ENCODE measurements around the gene RASSF8.

RASSF8 gene

GRCh38 chr12:26113181-26113654 is 154.7 kb downstream of the RASSF8 start:
- peak; percentile 32 for DNase-seq
- in situ Hi-C loops (cut with HindIII; ENCODE audit: low pct_ligation_motif_present, low pct_unique_long_range_greater_than_20kb, low sequenced_read_pairs): no loop called here

DNA sequence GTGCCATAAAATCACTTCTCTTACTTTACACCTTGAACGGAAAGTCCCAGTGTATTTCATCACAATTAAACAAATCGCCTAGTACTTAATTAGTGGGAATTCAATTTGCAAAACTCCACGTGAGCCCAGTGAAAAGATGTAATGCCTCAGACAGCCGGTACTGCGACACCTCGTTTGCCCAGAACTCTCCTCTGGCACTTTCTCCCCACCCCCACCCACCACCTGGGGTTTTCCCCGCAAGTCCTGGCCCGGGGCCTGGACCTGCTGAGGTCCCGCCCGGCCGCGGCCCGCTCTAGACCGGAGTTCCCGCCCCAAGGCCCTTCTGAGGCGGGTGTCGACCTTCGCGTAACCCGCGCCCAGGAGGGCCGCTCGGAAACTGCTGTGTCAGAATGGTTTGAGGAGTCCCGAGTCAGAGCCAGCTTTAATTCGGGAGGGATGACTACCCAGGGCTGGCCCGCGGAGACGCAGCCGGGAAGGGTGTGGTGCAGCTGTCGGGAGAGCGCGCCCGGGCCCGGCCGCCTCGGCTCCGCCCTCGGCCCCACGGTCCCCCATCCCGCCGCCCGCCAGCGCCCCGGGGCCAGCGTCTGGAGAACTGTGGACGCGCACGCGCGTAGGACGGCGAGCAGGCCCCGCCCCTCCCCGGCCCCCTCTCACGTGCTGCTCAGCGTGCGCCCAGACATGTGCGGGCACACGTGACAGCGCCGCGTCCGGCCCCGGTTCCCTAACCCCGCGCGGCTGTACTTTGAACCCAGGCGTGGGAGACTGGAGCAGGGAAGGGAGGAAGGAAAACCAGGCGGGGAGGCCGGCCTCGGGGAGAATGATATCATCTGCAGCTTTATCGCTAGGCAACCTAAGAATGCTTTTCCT is 155.6 kb downstream of the RASSF8 start:
- peak; percentile 96 for DNase-seq
- in situ Hi-C loops (cut with HindIII; ENCODE audit: low pct_ligation_motif_present, low pct_unique_long_range_greater_than_20kb, low sequenced_read_pairs): no loop called here

DNA sequence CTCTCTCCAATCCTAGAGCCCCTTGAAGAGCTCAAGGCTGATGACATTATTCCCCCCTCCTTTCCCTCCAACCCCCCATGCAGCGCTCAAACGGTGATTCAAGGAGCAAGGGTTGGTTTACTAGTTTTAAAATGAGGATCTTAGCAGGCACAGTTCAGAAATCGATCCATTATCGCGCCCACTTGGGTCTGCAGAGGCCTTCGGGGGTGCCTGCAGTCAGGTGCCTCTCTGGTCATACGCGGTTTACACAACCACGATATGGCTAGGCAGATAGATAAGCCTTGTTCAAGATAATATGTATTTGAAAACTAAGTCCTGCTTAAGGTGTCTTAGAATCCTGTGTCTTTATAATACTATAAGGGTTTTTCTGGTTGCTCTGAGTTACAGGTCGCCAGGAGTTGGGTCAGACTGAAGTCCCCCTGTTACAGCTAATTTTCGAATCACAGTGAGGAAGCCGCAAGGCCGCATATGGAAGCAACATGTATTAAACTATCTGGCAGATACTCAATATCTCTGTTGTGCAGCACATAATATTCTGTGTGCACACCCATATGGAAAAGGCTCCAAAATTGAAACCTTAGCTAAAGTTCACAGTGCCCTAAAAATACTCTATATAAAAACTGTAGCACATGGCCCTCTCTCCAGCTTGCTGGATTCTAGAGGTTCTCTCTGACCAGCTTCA is 156.4 kb downstream of the RASSF8 start:
- no peak for DNase-seq
- in situ Hi-C loops (cut with HindIII; ENCODE audit: low pct_ligation_motif_present, low pct_unique_long_range_greater_than_20kb, low sequenced_read_pairs): no loop called here

DNA sequence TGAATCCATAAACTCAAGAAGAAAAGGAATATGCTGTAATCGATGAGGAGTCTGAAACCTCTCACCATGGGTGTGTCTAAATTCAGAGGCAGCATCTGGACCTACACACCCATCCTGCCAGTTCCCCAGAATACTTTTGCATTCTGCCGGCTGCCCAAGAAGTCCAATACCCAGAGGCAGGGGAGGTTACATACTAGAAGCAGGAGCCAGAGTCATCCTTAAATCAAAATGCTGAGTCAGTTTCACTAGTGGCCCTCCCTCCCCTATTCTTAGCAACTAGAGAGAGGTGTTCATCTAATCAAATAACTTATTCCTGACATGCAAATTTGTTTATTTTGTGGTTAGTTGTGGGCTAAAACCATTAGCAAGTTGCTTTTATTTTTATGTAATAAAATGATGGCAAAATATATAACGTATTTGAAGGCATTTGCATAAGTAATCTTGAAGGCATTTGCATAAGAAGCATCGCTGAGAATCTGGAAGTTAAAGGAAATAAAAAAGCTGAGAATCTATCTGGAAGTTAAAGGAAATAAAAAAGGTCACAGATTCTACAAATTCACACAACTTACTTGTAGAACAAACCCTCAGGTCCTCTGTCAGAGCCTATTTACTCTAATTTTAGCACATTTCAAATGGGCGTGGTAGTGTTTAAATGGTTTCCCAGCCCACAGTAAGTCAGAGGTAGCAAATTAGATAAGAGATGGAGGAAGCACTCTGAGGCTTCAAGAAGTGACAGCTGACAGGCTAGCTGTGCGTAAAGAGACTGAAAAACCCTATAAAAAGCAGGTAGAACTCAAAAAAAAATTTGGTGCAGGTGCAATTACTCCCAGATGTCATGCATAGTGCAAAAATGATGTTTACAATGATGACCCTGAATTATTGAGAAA is 158.6 kb downstream of the RASSF8 start:
- DNase-seq: no peak
- in situ Hi-C loops (cut with HindIII; ENCODE audit: low pct_ligation_motif_present, low pct_unique_long_range_greater_than_20kb, low sequenced_read_pairs): no loop called here

DNA sequence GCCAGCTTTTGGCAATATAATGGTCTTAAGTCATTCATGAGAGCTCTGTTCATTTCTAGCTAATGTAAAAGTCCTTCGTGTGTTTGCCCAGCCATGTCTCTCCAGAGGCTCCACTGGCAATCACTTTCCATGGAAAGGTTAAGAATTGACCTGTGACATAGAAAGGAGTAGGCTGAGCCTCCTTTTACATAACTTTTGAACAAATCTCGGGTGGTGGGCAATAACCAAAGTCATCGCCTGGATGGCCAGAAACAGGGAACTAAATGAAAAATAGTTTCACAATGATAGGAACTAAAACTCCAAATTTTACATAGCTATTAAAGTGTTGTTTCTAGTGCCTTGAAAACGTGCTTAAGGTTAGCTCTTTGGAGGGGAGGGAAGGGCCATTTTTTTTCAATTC is 159.8 kb downstream of the RASSF8 start:
- no peak for DNase-seq
- in situ Hi-C loops (cut with HindIII; ENCODE audit: low pct_ligation_motif_present, low pct_unique_long_range_greater_than_20kb, low sequenced_read_pairs): no loop called here

DNA sequence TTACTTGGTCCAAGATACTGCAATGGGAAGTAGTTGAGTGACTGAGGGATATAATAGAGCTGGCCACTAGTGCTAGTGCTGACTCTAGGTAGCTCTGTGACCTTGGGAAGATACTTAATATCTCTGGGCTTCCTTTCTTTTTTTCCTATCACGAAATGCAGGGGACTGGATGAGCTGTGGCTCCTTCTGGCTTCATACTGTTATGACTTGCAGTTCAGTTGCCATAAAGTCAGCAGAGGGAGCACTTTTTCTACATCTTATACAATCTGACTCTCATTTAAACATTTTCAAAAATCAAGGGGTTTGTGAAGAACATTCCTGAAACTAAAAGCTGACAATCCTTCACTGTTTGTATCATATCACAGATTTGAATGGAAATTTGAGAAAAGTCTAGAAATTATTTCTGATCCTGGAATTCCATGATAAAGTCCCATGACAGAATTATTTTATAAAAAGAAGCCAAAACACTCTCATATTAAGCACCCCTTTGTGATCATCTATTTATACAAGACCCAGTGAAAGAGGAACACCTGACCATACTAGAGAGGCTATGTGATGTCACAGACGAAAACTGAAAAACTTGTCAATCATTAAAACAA is 161.0 kb downstream of the RASSF8 start:
- DNase-seq: peak; percentile 82
- in situ Hi-C loops (cut with HindIII; ENCODE audit: low pct_ligation_motif_present, low pct_unique_long_range_greater_than_20kb, low sequenced_read_pairs): no loop called here

DNA sequence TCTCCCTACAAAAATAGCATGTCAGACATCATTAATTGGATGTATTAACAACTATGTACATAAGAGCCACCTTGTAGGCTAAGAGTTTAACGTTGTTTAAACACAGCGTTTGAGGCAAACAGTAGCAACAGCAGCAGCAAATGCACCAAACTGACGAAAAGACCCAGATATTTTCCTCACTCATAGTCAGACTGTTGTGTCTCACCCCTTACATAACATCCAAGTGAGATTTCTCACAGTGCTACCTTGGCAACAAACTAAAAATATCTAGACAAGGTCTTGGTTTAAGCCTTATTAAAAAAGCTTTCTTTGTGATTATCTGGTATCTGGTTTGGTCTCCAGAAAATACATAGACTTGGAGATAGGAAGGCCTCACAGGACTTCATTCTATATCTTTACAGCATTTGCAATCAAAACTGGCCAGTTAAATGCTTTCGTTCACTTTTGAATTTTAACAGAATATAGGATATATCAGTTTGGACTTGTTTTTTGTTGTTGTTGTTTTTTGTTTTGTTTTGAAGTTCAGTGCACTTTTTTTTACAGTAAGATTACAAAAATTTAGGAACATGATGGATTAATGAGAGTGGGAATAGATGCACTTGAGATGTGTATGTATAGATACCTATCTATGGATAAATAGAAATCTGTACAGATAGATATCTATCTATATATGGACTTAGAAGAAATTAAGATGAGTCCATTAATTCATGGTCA is 162.2 kb downstream of the RASSF8 start:
- DNase-seq: no peak

GRCh38 chr12:26121323-26122060 is 163.0 kb downstream of the RASSF8 start:
- DNase-seq: no peak
- in situ Hi-C loops (cut with HindIII; ENCODE audit: low pct_ligation_motif_present, low pct_unique_long_range_greater_than_20kb, low sequenced_read_pairs): no loop called here

More for the DNA sequence above, 162.2 kb downstream of the RASSF8 start:
- in situ Hi-C loops (cut with HindIII; ENCODE audit: low pct_ligation_motif_present, low pct_unique_long_range_greater_than_20kb, low sequenced_read_pairs): no loop called here

- in situ Hi-C loops (cut with HindIII; ENCODE audit: low pct_ligation_motif_present, low pct_unique_long_range_greater_than_20kb, low sequenced_read_pairs): no loop called here
- DNase-seq: peak; percentile 37
These were observed 163.7 kb downstream of the RASSF8 start for GRCh38 chr12:26122061-26122680.

DNA sequence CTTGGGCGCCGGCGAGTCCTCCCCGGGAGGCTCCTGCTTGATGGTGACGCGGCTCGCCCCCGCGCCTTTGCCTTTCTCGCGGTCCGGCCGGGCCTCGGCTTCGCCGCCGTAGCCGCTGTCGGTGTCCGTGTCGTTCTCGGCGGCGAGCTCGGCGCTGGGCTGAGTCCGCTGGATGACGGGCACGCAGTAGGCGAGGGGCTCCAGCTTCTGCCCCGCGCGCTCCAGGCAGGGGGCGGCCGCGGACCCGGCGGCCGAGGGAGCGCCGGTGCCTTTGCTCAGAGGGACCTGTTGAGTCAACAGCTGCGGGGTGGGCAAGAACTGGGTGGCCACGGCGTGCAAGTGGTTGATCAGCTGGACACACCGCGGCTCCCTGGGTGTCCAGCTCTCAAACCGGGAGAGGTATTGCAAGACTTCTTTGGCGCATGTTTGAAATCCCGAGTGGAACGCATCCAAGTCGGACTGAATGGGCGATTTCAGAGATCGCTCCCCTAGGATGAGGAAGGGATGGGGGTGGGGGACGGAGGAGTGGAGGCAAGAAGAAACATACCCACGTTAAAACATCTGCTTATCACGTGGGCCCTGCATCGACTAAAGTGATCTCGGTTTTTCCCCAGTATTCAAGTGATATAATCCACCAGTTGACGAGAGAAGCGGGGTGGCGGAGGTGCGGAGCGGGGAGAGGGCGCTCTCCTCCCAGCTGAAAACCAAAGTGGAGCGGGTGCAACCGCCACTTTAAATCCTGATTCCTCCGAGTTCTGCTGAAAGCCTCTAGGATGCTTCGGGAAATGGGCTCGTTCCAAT is 164.4 kb downstream of the RASSF8 start:
- DNase-seq: peak; percentile 84
- in situ Hi-C loops (cut with HindIII; ENCODE audit: low pct_ligation_motif_present, low pct_unique_long_range_greater_than_20kb, low sequenced_read_pairs): no loop called here

GRCh38 chr12:26123482-26123980 is 165.0 kb downstream of the RASSF8 start:
- DNase-seq: no peak
- in situ Hi-C loops (cut with HindIII; ENCODE audit: low pct_ligation_motif_present, low pct_unique_long_range_greater_than_20kb, low sequenced_read_pairs): no loop called here

GRCh38 chr12:26124446-26125399 is 166.2 kb downstream of the RASSF8 start, which contains the start of gene BHLHE41:
TSS of gene BHLHE41 (minus strand) at chr12:26125037. CDS start at chr12:26124779, 258 bp downstream.
- in situ Hi-C loops (cut with HindIII; ENCODE audit: low pct_ligation_motif_present, low pct_unique_long_range_greater_than_20kb, low sequenced_read_pairs): no loop called here

DNA sequence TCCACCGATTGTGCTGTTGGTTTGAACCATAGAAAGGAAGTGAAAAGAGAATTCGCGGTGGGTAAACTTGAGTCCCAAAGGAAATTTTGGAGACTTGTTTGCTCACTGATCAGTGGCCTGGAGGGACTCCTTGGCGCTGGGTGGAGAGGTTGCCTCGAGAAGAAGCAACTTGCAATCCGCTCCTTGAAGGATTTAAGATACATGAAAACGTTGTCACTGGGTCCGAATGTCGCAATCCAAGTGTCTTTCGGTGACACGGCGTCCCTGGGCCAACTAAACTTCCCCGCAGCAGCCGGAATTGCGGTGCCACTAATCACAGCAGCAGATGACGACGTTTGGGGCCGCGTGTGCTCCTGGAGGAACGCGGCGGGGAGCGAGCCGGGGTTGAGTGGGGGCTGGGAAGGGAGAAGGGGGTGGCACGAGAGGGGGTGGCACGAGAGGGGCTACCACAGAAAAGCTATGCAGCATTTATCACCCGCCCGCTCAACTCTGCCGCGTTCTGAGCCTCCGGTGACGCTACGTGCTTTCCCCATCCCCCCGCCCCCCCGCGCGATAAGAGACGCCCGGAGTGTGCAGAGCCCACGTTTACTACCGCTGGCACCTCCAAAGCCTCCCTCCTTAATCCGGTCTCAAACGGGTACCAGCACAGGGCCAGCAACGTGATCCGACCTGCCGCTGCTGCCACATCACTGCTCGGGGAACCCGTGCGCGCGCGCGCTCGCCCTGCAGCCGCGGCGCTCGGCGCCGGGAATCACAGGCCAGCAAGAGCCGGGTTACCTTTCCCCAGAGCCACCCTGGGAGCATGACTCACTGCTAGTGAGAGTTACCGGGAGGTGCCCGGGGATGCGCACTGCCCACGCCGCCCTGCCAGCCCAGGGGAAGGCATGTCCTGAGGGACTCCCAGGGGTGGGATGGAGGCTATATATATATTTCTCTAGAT is 167.2 kb downstream of the RASSF8 start:
- peak; percentile 95 for DNase-seq
- in situ Hi-C loops (cut with HindIII; ENCODE audit: low pct_ligation_motif_present, low pct_unique_long_range_greater_than_20kb, low sequenced_read_pairs): no loop called here

More at GRCh38 chr12:26124446-26125399, 166.2 kb downstream of the RASSF8 start, which contains the start of gene BHLHE41:
- peak; percentile 61 for DNase-seq

Measured in ACHN (cell line).